Tibial nerve (tissue), 4 donors: Measurements from ENCODE around the gene FN3KRP. TPM values are rescaled to one million over a fixed set of nuclear protein-coding genes. Genes with fewer than 3 reads are reported as not detected.
"Not testable (repeated sequence)": the region's sequence is repeated elsewhere in the genome, so short reads cannot be mapped to it uniquely, and the experiment has no call there.

Experiments used
- DNase-seq, 2 donors: peaks; one replicate each; pipeline ENCODE4 v3.0.0-alpha.2; 2019; ENCODE audit warnings: low spot score in 2 of 2
- H3K27ac ChIP-seq, 4 donors: fragments of 200-600 bp; sonication (generic) in 3 of 4; one replicate each; pipeline ENCODE4 v1.5.1; 2017 to 2019; ENCODE audit warnings: mild to moderate bottlenecking in 1 of 4
- H3K27me3 ChIP-seq, 2 donors: fragments of 200-600 bp; sonication (generic) in 1 of 2; one replicate each; pipeline versions ENCODE4 v1.5.1 to v1.6.0; 2017 to 2019
- H3K36me3 ChIP-seq, 3 donors: fragments of 200-600 bp; sonication (generic); one replicate each; pipeline ENCODE4 v1.5.1; 2018 to 2019
- H3K4me1 ChIP-seq, 4 donors: fragments of 200-600 bp; sonication (generic) in 3 of 4; one replicate each; pipeline ENCODE4 v1.5.1; 2017 to 2019
- H3K4me3 ChIP-seq, 4 donors: fragments of 200-600 bp; sonication (generic) in 3 of 4; one replicate each; pipeline ENCODE4 v1.5.1; 2017 to 2019; ENCODE audit warnings: mild to moderate bottlenecking in 1 of 4, moderate library complexity in 1 of 4
- H3K9me3 ChIP-seq, 4 donors: fragments of 200-600 bp; sonication (generic) in 3 of 4; one replicate each; pipeline ENCODE4 v1.5.1; 2017 to 2019
- CTCF ChIP-seq, 5 experiments: fragments of 200-600 bp in 3 of 5; fragments of 450-650 bp in 2 of 5; sonication (generic) in 3 of 5; IDR thresholded peaks; one replicate each; pipeline ENCODE4 v1.5.1; 2016 to 2019; ENCODE audit warnings: antibody characterized with exemption in 5 of 5, mild to moderate bottlenecking in 3 of 5, moderate library complexity in 2 of 5
- EP300 ChIP-seq, 2 donors: sonication (generic); formaldehyde crosslinking; IDR thresholded peaks; one replicate each; pipeline ENCODE4 v1.6.1; 2017; ENCODE audit warnings: antibody characterized with exemption in 2 of 2, mild to moderate bottlenecking in 1 of 2
- POLR2A ChIP-seq, 2 donors: fragments of 450-650 bp; IDR thresholded peaks; one replicate each; pipeline ENCODE4 v1.6.1; 2017; ENCODE audit warnings: antibody characterized with exemption in 2 of 2, mild to moderate bottlenecking in 2 of 2, moderate library complexity in 2 of 2
- whole genome bisulfite sequencing, 2 donors: methylation state at CpG; one replicate each; pipeline ENCODE4 v1.1.5; 2018; 5-methylcytosine and 5-hydroxymethylcytosine counted together
- small RNA-seq: library from RNA; depleted of rRNA; stranded (forward); fragments of <200 nt; gene quantifications from one replicate; pipeline ENCODE3, GENCODE V24; 2016
- total RNA-seq, 4 donors: library from RNA; depleted of rRNA; stranded (reverse); fragments of >200 nt; gene quantifications; one replicate each; pipeline ENCODE4 v1.1.0, GENCODE V29; 2016

The FN3KRP gene
- total RNA-seq, 4 donors from 2014 or later = 17.4 to 22.5 (median 21.0) TPM

- H3K4me3 ChIP-seq = no peak overlapping the region
- H3K36me3 ChIP-seq = peaks cover 0 to 65% (median 7%) of the 10 kb centered on the region in 3 donors
- TF ChIP-seq EP300 (IDR thresholded peaks at IDR 0.05) (no peak), POLR2A (IDR thresholded peaks at IDR 0.05) (no peak), CTCF (IDR thresholded peaks at IDR 0.05) (no peak)
- WGBS, 2 donors = 84 to 100% methylated on average over 2 to 3 of the region's 3 CpGs
- no peak overlapping the region for H3K27ac ChIP-seq
- no peak for DNase-seq
- H3K9me3 ChIP-seq = no peaks in the 10 kb centered on the region
- H3K27me3 ChIP-seq = no peaks in the 10 kb centered on the region
- H3K4me1 ChIP-seq = peaks cover 0 to 8% (median 0%) of the 10 kb centered on the region in 4 donors
These were observed 55.5 kb downstream of the FN3KRP start for GRCh38 chr17:82772026-82772425.

DNA sequence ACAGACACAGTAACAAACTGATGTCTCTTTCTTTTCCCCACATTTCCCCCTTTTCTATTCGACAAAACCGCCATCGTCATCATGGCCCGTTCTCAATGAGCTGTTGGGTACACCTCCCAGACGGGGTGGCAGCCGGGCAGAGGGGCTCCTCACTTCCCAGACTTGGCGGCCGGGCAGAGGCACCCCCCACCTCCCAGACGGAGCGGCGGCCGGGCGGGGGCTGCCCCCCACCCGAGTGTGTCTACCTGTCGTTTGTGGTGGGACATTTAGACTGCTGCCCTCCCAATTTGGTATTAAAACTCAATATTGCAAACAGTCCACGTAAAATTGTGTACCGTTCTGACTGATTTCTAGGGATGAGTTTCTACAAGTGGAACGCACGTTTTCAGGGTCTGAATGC is 58.0 kb downstream of the FN3KRP start:
- H3K27ac ChIP-seq, DNase-seq, H3K4me3 ChIP-seq, H3K27me3 ChIP-seq, H3K9me3 ChIP-seq, H3K4me1 ChIP-seq: not testable (repeated sequence)
- peaks cover 0 to 44% (median under 1%) of the 10 kb centered on the region in 3 donors for H3K36me3 ChIP-seq
- 82 to 85% methylated on average over 19 of the region's 19 CpGs for WGBS, 2 donors

- H3K27ac ChIP-seq = no peak overlapping the region
- TF ChIP-seq EP300 (IDR thresholded peaks at IDR 0.05) (no peak), CTCF (IDR thresholded peaks at IDR 0.05) (peak; percentile 83 to 93 (median 86)), POLR2A (IDR thresholded peaks at IDR 0.05) (no peak)
- peaks cover 0 to 8% (median 0%) of the 10 kb centered on the region in 4 donors for H3K4me1 ChIP-seq
- peak; percentile 38 to 50 for DNase-seq
- peak overlapping the region in 1 of 4 donors; percentile 21 for H3K4me3 ChIP-seq
- H3K36me3 ChIP-seq = peaks cover 0 to 44% (median 0%) of the 10 kb centered on the region in 3 donors
- WGBS, 2 donors = 39 to 41% methylated on average over 34 of the region's 34 CpGs
- H3K27me3 ChIP-seq = no peaks in the 10 kb centered on the region
- H3K9me3 ChIP-seq = no peaks in the 10 kb centered on the region
These were observed 58.7 kb downstream of the FN3KRP start for GRCh38 chr17:82775001-82775823.

DNA sequence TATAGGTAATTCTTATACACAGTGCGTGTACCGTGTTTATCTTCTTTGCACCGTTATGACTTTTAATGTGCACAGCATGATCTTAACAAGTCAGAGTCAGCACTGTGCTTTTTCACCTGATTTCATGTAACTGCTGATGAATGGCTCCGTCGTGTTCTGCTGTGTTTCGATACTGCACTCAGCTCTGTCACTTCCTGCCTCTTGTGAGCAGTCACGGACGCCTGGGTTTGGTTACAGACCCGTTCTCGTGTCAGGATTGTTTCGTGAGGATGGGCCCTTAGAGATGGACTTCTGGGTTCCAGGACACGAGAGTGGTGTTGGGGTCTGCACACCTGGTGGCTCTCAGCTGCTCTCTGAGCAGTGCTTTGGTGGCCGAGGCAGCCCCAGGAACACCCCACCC is 59.9 kb downstream of the FN3KRP start:
- WGBS, 2 donors = 91 to 92% methylated on average over 13 of the region's 13 CpGs

More for the DNA sequence above, 59.9 kb downstream of the FN3KRP start:
- Histone ChIP-seq H3K36me3 (peaks cover 0 to 37% (median 0%) of the 10 kb centered on the region in 3 donors), H3K4me3 (no peak overlapping the region), H3K27me3 (no peaks in the 10 kb centered on the region), H3K4me1 (peaks cover 0 to 9% (median 0%) of the 10 kb centered on the region in 4 donors), H3K27ac (no peak overlapping the region), H3K9me3 (no peaks in the 10 kb centered on the region)
- TF ChIP-seq EP300 (IDR thresholded peaks at IDR 0.05) = no peak
- TF ChIP-seq POLR2A (IDR thresholded peaks at IDR 0.05) = no peak
- TF ChIP-seq CTCF (IDR thresholded peaks at IDR 0.05) = no peak
- DNase-seq = no peak

Small RNA genes within 50 kb of the gene (small RNA-seq; reads per million reads assigned to genes)
- gene MIR4525 = 0.38 reads per million

Other genes starting within 250 kb of the FN3KRP start
- 10 to 100 TPM; 29.6 to 65.4 (median 33.3) TPM for gene FOXK2, start 197.0 kb upstream of the FN3KRP start, total RNA-seq
- gene WDR45B, start 68.3 kb upstream of the FN3KRP start, total RNA-seq = 100 to 1,000 TPM in 1 of 4 donors, 10 to 100 TPM in 3; 64.9 to 114 (median 88.5) TPM
- 10 to 100 TPM; 27.3 to 39.0 (median 36.7) TPM for gene RAB40B, start 18.0 kb upstream of the FN3KRP start, total RNA-seq
- gene FN3K, start 18.9 kb downstream of the FN3KRP start, total RNA-seq = 10 to 100 TPM; 13.3 to 45.5 (median 18.7) TPM
- 100 to 1,000 TPM in 1 of 4 donors, 10 to 100 TPM in 3; 42.6 to 115 (median 87.9) TPM for gene TBCD, start 35.4 kb downstream of the FN3KRP start, total RNA-seq
- gene ZNF750, start 123.3 kb downstream of the FN3KRP start, total RNA-seq = not detected